ENCODE results near the gene PDCL2.

DNA sequence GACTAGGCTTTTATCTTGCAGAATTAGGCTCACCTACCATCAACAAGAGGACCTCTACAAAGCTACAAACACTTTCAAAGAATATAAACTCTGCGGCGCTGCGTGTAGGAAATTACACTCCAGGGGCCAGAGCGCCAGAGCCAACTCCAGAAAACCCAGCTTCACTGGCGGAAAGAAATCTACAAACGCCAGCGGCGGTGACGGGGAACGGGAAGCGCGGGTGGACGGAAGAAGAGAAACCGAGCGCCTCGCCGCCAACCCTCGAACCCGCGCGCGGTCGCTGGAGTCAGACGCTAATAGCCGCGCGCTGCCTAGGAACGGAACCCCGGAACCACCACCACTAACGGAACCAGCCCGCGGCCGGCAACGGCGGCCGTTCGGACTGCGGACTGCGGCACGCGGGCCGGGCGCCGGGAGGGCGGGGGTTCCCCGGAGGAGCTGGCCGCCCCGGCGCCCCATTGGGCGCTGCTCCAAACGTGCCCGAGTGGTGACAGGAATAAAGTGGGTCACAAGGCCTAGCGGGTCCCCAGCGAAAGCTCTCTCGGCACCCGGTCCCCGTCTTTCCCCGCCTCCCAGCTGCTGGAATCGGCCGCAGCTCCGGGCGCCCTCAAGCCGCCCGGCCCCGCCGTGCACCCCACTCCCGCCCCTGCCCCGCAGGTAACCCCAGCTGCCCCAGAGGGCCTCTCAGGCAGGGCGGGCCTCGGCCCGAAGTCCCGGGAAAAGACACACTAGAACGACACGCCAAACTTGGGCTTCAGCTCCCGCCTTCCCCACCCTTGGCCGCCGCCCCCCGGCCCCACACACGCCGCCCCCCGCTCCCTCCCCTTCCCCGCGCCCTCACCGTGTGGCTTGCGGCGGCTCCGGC lies 46.2 kb downstream of the PDCL2 start:
- TF ChIP-seq, protein P1, sequence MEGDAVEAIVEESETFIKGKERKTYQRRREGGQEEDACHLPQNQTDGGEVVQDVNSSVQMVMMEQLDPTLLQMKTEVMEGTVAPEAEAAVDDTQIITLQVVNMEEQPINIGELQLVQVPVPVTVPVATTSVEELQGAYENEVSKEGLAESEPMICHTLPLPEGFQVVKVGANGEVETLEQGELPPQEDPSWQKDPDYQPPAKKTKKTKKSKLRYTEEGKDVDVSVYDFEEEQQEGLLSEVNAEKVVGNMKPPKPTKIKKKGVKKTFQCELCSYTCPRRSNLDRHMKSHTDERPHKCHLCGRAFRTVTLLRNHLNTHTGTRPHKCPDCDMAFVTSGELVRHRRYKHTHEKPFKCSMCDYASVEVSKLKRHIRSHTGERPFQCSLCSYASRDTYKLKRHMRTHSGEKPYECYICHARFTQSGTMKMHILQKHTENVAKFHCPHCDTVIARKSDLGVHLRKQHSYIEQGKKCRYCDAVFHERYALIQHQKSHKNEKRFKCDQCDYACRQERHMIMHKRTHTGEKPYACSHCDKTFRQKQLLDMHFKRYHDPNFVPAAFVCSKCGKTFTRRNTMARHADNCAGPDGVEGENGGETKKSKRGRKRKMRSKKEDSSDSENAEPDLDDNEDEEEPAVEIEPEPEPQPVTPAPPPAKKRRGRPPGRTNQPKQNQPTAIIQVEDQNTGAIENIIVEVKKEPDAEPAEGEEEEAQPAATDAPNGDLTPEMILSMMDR (conservative IDR thresholded peaks at IDR 0.05; ENCODE audit: low read depth, low read length): no peak
- TF ChIP-seq EZH2 (IDR thresholded peaks at IDR 0.05; ENCODE audit: low read length, unreplicated experiment) (no peak), EZH2phosphoT487 (IDR thresholded peaks at IDR 0.05; ENCODE audit: borderline replicate concordance, low read length) (no peak)
